DOHH2 (cell line): ENCODE data around the gene MSH5.

Experiments used
- EZH2phosphoT487 ChIP-seq: fragments of 200-600 bp; sonication (generic); IDR thresholded peaks from 2 replicates; pipeline ENCODE4 v1.6.1; 2017; ENCODE audit warnings: borderline replicate concordance, mild to moderate bottlenecking, antibody characterized with exemption, low read length, moderate library complexity, mixed read lengths
- TF ChIP-seq, protein P1 (sequence below): fragments of 200-600 bp; sonication (generic); IDR thresholded peaks from one replicate; pipeline ENCODE4 v1.5.1; 2014; ENCODE audit warnings: antibody characterized with exemption, mild to moderate bottlenecking, low read depth, low read length; ENCODE audit not compliant: poor library complexity, severe bottlenecking

DNA sequence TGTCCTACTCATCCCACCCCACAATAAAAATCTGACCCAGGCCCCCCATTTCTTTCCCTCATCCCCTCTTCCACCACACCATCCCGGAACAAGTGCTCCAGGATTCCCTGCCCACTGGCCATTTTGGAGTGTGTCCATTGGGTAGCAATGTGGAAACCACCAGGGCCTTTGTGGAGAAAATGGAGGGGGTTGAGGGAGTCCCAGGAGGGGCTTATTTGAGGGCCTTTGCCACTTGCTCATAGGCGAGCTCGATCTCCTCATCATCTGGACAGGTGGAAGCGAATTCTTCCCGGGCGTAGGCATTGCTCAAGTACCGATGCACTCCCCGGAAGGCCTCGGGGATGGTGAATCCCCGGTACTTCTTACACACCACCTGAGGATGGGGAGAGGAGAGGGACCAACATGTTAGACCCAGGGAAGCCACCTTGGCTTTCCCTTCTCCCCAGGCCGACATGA lies 9.1 kb upstream of the MSH5 start:
- TF ChIP-seq, protein P1, sequence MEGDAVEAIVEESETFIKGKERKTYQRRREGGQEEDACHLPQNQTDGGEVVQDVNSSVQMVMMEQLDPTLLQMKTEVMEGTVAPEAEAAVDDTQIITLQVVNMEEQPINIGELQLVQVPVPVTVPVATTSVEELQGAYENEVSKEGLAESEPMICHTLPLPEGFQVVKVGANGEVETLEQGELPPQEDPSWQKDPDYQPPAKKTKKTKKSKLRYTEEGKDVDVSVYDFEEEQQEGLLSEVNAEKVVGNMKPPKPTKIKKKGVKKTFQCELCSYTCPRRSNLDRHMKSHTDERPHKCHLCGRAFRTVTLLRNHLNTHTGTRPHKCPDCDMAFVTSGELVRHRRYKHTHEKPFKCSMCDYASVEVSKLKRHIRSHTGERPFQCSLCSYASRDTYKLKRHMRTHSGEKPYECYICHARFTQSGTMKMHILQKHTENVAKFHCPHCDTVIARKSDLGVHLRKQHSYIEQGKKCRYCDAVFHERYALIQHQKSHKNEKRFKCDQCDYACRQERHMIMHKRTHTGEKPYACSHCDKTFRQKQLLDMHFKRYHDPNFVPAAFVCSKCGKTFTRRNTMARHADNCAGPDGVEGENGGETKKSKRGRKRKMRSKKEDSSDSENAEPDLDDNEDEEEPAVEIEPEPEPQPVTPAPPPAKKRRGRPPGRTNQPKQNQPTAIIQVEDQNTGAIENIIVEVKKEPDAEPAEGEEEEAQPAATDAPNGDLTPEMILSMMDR = no peak
- TF ChIP-seq EZH2phosphoT487 = no peak
